CD1c-positive myeloid dendritic cell (primary cell): ENCODE results near the gene CEACAM4.
"Not testable (repeated sequence)": the region's sequence is repeated elsewhere in the genome, so short reads cannot be mapped to it uniquely, and the experiment has no call there.

Experiments
- DNase-seq: peaks from one replicate; pipeline ENCODE4 v3.0.0-alpha.2; 2016; ENCODE audit errors: extremely low spot score

The CEACAM4 gene

DNA sequence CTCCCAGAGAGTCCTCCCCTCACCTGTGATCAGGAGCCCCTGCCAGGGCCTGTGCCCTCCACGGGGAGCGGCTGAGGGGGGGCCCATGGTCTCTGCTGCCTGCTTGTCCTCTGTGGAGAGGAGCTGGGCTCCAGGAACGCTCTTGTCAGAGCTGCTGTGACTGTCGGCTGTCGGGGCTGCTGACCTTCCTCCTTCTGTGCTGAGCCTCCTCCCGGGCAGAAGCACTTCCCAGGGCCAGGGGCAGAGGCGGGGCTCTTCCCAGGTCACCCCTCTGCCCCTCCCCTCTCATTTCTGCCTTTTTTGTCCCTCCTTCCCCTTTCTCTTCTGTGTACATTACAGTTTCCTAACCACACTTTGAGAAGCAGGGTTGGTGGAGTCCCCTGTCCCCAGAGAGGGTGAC is at the start of gene CEACAM4:
CEACAM4 (minus strand) TSS at position 198 of the 400 bp plus-strand sequence; CDS start at position 87, 111 bp downstream.
- peak; percentile 73 for DNase-seq

DNA sequence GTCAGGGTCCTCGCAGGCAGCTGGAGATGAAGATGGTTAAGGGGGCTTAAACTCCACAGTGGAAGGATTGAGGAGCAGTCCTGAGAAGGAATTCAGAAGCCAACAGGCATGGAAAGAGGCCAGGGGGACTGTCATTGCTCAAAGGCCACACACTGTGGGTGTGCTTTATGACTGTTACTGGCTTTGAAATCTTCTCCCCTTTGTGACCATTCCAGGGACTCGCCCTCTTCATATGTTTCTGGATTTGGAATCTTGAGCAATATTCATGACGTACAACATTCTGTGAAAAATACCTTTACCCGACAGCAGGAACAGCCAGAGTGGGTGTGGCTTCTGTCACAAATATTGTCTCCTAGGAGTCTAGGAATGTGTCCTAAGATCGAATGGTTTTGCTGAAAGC is 44.6 kb upstream of the CEACAM4 start:
- DNase-seq = no peak

DNA sequence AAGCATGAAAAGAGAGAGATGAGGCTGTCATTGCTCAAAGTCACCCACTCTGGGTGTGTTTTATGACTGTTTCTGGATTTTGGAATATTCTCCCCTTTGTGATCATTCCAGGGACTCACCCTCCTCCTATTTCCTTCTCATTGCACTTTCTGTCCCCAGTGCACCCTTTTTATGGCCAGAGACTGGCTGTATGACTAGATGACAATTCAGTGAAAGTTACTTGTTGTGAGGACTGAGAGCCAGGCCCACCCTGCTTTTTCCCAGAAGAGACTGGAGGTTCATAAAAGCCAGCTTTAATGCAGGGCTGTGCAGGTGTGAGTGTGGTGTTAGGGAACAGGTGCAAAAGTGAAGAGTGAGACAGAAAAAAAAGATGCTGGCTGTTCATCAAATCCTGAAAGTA is 43.9 kb upstream of the CEACAM4 start:
- no peak for DNase-seq

DNA sequence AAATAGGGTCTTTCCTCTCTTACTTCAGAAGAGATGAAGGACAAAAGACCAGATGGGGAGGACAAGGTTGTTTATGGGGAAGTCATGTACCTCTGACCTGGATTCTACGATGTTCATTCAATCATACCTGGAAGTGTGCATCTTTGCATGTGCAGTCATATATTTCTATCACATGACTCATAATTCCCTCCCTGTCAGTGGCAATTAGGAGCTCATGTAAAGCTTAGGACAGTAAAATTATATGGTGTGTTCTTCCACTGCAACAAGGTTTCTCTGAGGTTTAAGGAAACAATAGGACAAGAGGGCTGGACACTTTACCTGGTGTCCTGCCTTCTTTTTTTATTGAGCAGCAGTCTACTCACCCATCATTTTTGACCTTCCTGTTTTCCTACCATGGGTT is 41.4 kb upstream of the CEACAM4 start:
- no peak for DNase-seq

DNA sequence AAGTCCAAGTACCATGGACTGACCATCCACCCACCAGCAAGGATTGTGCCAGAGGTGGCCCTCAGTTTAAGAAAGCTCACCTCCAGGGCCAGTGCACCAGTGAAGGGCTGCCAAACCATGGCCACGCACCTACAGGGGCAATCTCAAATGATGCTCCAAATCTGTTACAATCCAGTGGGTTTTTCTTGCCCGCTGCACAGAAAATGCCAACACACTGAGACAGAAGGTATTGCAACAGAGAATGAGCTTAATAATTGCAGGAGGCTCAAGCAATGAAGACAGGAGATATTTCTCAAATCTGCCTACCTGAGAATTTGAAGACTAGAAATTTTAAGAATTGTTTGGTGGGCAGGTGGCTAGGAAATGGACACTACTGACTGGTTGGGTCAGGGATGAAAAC is 39.2 kb upstream of the CEACAM4 start:
- no peak for DNase-seq

DNA sequence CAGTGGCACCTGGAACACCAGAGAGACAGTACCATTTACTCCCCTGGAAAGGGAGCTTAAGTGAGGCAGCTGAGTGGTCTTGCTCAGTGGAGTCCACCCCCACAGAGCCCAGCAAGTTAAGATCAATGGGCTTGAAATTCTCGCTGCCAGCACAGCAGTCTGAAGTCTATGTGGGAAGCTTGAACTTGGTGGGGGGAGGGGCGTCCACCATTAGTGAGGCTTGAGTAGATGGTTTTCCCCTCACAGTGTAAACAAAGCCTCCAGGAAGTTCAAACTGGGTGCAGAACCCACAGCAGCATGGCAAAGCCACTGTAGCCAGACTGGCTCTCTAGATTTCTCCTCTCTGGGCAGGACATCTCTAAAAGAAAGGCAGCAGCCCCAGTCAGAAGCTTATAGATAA is 30.3 kb upstream of the CEACAM4 start:
- DNase-seq = no peak

DNA sequence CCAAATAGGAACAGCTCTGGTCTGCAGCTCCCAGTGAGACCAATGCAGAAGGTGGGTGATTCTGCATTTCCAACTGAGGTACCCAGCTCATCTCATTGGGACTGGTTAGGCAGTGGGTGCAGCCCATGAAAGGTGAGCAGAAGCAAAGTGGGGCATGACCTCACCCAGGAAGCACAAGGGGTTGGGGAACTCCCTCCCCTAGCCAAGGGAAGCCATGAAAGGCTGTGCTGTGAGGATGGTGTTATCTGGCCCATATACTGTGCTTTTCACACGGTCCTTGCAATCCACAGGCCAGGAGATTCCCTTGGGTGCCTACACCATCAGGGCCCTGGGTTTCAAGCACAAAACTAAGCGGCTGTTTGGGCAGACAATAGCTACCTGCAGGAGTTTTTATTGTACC is 29.9 kb upstream of the CEACAM4 start:
- not testable (repeated sequence) for DNase-seq

DNA sequence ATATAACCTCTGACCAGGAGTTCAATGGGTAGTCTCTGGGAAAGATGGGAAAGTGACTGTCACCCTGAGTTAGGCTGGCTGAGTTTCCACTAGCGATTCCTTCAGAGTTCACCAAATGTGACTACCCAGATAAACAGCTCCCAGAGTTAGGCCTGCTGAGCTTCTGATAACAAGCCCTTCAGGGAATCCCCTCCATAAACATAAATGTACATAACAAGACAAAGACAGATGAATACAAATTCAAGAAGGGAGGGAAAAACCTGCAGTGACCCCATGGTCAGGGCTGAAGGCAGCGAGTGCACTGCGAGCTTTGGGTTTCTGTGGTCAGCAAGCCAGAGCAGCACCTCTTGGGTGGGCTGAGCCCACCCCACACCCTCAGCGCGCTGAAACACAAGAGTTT is 25.4 kb upstream of the CEACAM4 start:
- DNase-seq = no peak

DNA sequence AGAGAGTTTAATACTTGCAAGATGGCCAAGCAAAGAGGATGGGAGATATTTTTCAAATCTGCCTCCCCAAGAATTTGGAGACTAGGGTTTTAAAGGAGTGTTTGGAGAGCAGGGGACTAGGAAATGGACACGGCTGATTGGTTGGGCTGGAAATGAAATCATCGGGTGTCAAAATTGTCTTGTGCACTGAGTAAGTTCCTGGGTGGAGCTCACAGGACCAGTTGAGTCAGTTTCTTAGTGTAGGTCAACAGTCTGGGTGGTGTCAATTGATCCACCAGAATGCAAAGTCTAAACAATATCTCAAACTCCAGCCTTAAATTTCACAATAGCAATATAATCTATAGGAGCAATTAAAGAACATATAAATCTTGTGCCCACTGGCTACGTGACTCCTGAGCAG is 23.0 kb upstream of the CEACAM4 start:
- no peak for DNase-seq

DNA sequence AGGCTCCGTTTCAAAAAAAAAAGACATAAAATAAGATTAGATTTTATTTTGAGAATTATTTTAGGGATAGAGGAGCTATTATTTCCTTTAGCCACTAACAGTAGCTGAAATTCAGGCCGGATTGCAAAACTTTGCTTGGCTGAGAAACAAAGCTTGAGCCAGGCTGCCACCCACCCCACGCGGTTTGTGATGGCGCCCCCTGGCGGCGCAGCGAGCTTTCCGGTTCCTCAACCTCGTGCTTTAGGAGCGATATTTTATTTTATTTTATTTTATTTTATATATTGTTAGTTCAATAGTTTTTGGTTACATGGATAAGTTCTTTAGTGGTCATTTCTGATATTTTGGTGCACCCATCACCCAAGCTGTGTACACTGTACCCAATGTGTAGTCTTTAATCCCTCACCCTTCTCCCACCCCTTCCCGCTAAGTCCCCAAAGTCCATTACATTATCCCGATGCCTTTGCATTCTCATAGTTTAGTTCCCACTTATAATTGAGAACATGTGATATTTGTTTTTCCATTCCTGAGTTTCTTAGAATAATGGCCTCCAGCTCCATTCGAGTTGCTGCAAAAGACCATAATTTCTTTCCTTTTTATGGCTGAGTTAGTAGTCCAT is 19.8 kb upstream of the CEACAM4 start:
- DNase-seq = peak; percentile 59

DNA sequence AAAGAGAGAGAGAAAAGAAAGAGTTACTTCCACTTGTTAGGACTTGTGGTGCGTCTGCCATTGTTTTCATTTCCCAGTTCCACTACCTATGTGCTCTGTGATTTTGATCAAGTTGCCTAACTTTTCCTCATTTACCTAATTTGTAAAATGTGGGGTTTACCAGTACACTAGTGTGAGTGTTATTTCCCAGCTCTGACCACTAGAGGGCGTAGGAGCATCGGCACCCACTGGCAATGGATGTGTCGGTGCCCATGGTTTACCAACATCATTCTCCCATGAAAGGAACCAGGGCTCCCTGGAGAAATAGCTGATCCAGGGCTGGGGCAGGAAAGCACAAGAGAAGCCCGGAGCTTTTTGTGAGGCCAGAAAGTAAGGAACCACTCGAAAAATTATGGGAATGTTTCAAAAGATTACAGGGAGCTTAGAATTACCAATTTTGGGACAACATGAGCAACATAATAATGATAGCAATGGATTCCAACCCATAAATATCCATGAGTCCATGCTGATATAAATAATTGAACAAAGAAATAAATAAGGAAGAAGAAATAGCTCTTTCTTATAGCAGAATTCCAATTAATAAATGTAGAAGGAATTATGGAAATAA is 15.1 kb upstream of the CEACAM4 start:
- peak; percentile 80 for DNase-seq

DNA sequence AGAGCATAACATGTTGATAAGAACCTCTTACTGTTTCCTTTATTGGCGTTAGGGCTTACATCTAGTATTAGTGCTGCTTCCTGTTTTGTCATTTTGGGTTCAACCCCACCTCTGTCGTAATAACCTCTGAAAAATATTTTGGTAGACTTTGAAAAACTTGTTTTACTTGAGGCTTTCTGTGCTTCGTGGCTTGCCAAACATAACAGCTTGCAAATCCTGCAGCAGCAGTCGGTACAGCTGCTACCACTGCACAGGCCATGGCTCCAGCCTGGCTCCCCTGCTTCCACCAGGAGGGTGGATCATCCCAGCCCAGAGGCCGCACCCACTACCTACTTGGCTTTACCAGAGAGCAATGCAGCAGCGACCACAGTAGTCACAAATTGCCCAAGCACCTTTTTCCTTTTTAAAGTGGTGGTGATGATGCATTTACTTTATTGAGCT is 11.8 kb upstream of the CEACAM4 start:
- DNase-seq = peak; percentile 9

DNA sequence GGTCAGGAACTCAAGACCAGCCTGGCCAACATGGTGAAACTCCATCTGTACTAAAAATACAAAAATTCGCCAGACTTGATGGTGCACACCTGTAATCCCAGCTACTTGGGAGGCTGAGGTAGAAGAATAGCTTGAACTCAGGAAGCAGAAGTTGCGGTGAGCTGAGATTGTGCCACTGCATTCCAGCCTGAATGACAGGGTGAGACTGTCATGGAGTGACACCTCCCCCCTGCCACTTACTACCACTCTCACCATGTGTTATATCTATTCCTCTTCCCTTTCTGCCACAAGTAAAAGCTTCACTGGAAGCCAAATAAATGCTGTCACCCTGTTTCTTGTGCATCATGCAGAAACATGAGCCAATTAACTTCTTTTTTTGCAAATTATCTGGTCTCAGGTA is 10.6 kb upstream of the CEACAM4 start:
- DNase-seq = peak; percentile 48

DNA sequence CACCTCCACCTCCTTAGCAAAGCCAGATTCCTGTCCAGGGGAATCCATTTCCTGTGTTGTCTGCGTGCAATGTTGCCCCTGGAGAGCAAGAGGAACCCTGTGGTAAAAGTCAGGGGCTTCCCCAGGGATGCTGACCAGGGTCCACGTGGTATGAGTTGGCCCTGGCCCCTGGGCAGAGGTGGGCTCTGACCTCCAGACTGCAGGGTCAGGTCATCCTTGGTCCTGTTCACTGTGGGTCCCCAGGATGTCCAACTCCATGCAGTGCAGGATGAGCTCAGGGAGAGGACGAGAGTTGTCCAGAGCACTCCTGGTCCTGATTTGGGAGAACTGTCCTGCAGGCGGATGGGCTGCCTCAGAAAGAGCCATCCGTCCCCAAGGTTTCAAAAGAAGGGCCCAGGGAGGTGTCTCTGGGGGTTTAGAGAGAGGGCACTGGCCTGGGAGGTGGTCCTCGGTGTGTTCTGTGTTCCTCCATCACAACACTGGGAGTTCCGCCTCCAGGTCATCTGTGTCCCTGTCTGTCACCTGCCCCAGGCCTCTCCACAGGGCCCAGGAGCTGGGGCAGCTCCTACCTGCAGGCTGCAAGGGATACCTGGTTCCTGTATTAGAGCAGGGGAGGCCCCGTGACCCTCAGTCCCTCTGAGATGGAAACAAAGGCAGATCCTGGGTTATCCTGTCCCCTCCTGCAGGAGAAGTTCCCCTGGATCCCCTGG is 1.2 kb upstream of the CEACAM4 start:
- DNase-seq = no peak

DNA sequence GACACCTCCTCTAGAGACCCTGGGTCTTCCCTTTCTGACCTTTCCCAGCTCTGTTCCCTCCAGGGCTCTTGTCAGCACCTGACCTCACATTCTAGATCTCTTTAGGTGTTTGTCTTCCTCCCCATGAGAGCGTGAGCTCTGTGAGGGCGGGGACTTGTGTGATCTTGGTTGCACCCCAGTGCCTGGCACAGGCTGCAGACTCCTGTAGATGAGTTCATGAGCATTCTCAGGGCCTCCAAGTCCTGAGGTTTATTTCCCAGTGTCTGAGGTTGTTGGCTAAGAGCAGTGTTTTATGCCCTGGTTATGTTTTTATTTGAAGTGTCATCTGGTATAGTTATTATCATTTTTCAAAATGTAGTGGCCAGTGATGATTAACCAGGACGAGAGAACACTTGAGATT is 596 bp downstream of the CEACAM4 start:
- DNase-seq = no peak

DNA sequence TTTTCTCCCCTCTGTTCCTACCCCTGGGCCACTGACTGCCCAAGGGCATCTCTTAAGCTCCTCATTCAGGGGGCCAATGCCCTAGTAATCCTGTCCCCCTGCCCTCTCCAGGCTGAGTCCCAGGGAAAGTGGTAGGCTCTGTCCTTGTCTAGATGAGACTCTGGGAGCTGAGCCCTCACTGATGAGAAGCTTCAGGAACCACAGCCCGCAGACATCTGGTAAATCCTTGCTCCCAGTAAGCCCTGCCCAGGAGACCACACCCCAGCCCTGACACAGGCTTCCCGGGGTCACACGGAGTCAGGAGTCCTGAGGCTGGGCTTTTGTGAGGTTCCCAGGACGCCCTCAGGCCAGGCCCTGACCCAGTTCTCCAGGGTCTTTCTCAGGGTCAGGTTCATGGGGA is 1.9 kb downstream of the CEACAM4 start:
- no peak for DNase-seq

DNA sequence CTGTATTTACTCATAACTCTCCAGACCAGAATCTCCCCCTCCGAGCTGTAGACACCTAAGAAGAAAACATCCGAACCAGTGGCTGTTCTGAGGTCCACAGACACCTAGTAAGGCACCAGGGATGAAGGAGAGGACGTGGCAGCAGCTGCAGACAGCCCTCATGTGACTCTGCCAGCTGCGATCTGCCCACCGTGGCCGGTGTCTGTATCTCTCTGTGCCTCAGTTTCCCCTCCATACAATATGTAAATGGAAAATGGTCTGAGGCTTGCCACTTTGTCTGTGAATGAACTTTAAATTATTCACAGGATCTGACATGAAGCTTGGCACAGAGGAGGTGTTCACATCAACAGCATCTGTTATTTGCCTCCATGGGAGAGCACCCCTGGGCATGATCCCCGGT is 2.4 kb downstream of the CEACAM4 start:
- no peak for DNase-seq

DNA sequence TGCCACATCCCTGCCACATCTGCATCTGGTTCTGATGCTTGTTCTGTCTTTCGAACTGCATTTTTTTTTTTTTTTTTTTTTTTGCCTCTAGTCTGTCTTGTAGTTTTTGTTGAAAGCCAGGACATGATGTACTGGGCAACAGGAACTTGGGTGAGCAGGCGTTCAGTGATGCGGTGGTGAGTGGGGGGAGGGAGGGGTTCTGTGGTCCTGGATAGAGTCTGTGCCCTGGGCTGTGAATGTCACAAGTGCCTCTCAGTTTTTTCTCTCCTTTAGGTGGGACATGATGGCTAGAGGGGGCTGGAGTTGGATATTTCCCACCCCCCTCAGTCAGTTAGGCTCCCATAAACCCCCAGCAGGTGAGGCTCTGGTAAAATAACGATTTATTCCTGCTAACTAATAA is 3.5 kb downstream of the CEACAM4 start:
- no peak for DNase-seq

DNA sequence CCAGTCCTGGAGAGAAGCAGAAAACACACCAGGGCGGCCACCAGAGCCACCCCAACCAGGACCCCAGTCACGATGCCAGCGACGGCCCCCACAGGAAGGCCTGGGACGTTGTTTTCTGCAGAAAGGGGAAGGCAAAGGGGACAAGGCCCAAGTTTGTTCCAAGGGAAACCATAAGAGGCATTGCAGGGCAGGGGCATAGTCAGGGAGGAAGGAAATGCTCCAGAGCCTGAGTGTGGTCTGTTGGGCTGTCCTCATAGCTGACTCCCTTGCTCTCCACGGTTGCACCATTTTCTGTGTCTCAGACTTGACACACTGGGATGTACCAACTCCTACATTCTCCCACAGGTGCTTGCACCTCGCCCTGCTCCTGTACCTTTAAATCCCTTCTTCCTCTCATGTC is 5.2 kb downstream of the CEACAM4 start:
- DNase-seq = peak; percentile 46

DNA sequence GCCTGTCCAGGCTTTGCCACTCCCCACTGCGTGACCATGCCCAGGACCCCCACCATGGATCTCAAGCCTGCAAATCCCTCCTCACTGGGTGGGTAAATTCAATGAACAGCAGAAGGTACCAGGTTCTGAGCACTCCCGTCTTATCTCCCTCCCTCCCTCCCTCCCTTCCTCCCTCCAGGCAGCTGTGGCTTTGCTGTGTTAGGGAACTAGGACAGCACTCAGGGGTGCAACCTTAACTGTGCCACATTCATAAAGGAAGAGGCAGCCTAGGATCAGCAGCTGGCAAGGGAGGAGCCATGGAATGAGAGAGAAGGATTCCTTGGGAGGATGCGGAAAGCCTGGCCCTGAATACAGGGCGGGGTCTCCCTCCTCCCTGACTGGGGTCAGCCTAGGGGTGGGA is 5.6 kb downstream of the CEACAM4 start:
- no peak for DNase-seq

DNA sequence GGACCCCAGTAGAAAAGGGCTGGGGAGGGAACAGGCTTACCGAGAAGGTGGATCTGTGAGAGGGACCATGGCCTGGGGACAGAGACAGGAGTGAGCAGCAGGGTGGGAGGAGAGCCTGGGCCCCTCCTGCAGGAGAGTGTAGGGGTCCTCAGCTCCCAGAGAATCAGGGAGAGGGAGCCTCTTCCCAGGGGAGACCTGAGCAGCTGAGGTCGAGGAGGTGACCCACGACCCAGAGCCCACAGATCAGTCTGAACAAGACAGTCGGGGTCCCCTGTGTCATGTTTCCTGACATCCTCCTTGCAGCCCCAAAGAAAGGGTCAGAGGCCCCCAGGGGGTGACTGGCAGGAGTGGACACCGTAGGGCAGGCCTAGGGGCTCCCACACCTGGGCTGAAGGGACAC is 6.7 kb downstream of the CEACAM4 start:
- no peak for DNase-seq

DNA sequence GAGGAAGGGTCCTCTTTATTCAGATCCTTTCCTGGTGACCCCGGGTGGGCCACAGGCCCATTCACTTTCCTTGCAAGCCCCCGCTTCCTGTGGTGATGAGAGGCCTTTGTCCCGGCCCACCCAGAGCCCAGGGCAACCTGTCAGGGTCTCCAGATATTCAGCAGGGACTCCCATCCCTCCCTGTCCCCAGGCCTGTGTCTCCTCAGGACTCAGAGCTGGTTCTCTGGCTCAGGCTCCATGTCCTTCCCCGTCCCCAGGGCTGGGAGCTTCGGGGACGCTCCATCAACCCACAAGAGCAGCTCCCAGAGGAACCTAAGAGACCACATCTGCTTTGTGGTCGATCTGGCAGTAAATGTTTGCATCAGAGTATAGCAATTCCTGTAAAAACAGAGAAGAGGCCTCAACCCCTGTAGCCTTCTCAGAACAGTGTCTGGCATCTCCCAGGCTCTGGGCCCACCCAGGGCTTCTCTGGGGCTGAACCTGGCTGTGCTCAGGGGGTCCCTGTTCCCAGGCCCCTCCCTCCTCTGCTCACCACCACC is 7.8 kb downstream of the CEACAM4 start:
- peak; percentile 19 for DNase-seq
